Hepatocyte (in vitro differentiated cells): Measurements from ENCODE around the gene CTAGE8. TPM values are rescaled to one million over a fixed set of nuclear protein-coding genes. Genes with fewer than 3 reads are reported as not detected.
"Not testable (repeated sequence)": the region's sequence is repeated elsewhere in the genome, so short reads cannot be mapped to it uniquely, and the experiment has no call there.

Source experiments
- DNase-seq: peaks from one replicate; pipeline ENCODE4 v3.0.0-alpha.2; 2016; ENCODE audit warnings: low spot score
- H2AFZ ChIP-seq: fragments of 200-600 bp; sonication (generic); 2 replicates; pipeline ENCODE4 v1.6.0; 2016; ENCODE audit warnings: antibody characterized with exemption, mild to moderate bottlenecking
- H3K27ac ChIP-seq: fragments of 200-600 bp; sonication (generic); 2 replicates; pipeline ENCODE4 v1.5.1; 2016; ENCODE audit warnings: mild to moderate bottlenecking
- H3K27me3 ChIP-seq: fragments of 200-600 bp; sonication (generic); 2 replicates; pipeline ENCODE4 v1.6.1; 2016
- H3K36me3 ChIP-seq: fragments of 200-600 bp; sonication (generic); replicated peaks from 2 replicates; pipeline ENCODE4 v1.5.1; 2016; ENCODE audit warnings: low read depth; ENCODE audit not compliant: insufficient read depth
- H3K4me1 ChIP-seq: fragments of 200-600 bp; sonication (generic); 2 replicates; pipeline ENCODE4 v1.5.1; 2016; ENCODE audit warnings: mild to moderate bottlenecking, moderate library complexity; ENCODE audit not compliant: insufficient read depth
- H3K4me2 ChIP-seq: fragments of 200-600 bp; sonication (generic); 2 replicates; pipeline ENCODE4 v1.6.0; 2016
- H3K4me3 ChIP-seq: fragments of 200-600 bp; sonication (generic); 2 replicates; pipeline ENCODE4 v1.5.1; 2016; ENCODE audit warnings: mild to moderate bottlenecking
- H3K79me2 ChIP-seq: fragments of 200-600 bp; sonication (generic); 2 replicates; pipeline ENCODE4 v1.6.0; 2017; ENCODE audit warnings: mild to moderate bottlenecking
- H3K9me2 ChIP-seq: fragments of 200-600 bp; sonication (generic); replicated peaks from 2 replicates; pipeline ENCODE4 v1.6.0; 2017; ENCODE audit warnings: mild to moderate bottlenecking; ENCODE audit not compliant: insufficient read depth
- H3K9me3 ChIP-seq: fragments of 200-600 bp; sonication (generic); 2 replicates; pipeline ENCODE4 v1.5.1; 2016; ENCODE audit warnings: low read depth, mild to moderate bottlenecking
- H4K20me1 ChIP-seq: fragments of 200-600 bp; sonication (generic); 2 replicates; pipeline ENCODE4 v1.6.0; 2016; ENCODE audit warnings: mild to moderate bottlenecking; ENCODE audit not compliant: insufficient read depth, poor library complexity, severe bottlenecking
- WGBS: methylation state at CpG from one replicate; pipeline ENCODE4 v1.1.6; 2016; ENCODE audit warnings: low lambda C conversion rate; ENCODE audit errors: missing lambda C conversion rate; 5-methylcytosine and 5-hydroxymethylcytosine counted together
- polyA plus RNA-seq: library from polyadenylated mRNA; unstranded; fragments of >200 nt; fragmentation: Nextera tagmentation; extraction: Ambion mirVana; gene quantifications from 2 replicates; pipeline ENCODE4 v1.2.1, GENCODE V29; 2016
- total RNA-seq: library from RNA; depleted of rRNA; stranded (reverse); fragments of >200 nt; gene quantifications from 2 replicates; pipeline ENCODE4 v1.2.3, GENCODE V29; 2014

CTAGE8 gene
- total and polyA plus RNA-seq, 2 experiments from 2014 or later, result 2.8 to 5.2 TPM

- not testable (repeated sequence) for H2AFZ ChIP-seq, DNase-seq, H3K4me2 ChIP-seq, H3K27me3 ChIP-seq, H3K9me3 ChIP-seq, H3K9me2 ChIP-seq, H3K79me2 ChIP-seq, H3K36me3 ChIP-seq, H4K20me1 ChIP-seq, H3K4me3 ChIP-seq, H3K27ac ChIP-seq, H3K4me1 ChIP-seq
- no CpG with 5 or more reads among the region's 60 CpGs for WGBS
Measured at GRCh38 chr7:144293794-144294499, 24.9 kb upstream of the CTAGE8 start.

- 83% methylated on average over 4 of the region's 14 CpGs for WGBS
- not testable (repeated sequence) for H3K9me2 ChIP-seq
Measured at GRCh38 chr7:144292384-144293161, 23.5 kb upstream of the CTAGE8 start.

GRCh38 chr7:144291607-144292006, 22.5 kb upstream of the CTAGE8 start:
- H3K4me1 ChIP-seq, H3K9me3 ChIP-seq, H3K9me2 ChIP-seq, H3K27me3 ChIP-seq, H3K79me2 ChIP-seq, H2AFZ ChIP-seq, H3K4me2 ChIP-seq, H4K20me1 ChIP-seq, H3K27ac ChIP-seq, H3K36me3 ChIP-seq, H3K4me3 ChIP-seq: not testable (repeated sequence)
- 43% methylated on average over 2 of the region's 4 CpGs for WGBS
- DNase-seq, result peak; percentile 2

More at GRCh38 chr7:144292384-144293161, 23.5 kb upstream of the CTAGE8 start:
- not testable (repeated sequence) for H3K36me3 ChIP-seq, H3K4me1 ChIP-seq, H3K4me3 ChIP-seq, H3K79me2 ChIP-seq, H3K4me2 ChIP-seq, H2AFZ ChIP-seq, H3K27me3 ChIP-seq, DNase-seq, H3K9me3 ChIP-seq, H3K27ac ChIP-seq, H4K20me1 ChIP-seq

- not testable (repeated sequence) for H3K9me3 ChIP-seq, H3K27me3 ChIP-seq, H3K27ac ChIP-seq, H3K36me3 ChIP-seq, H3K4me1 ChIP-seq, DNase-seq, H4K20me1 ChIP-seq, H3K79me2 ChIP-seq, H3K4me3 ChIP-seq, H3K4me2 ChIP-seq, H2AFZ ChIP-seq, H3K9me2 ChIP-seq
- WGBS, result no CpG with 5 or more reads among the region's 3 CpGs
Measured at GRCh38 chr7:144287171-144287784, 18.2 kb upstream of the CTAGE8 start.

DNA sequence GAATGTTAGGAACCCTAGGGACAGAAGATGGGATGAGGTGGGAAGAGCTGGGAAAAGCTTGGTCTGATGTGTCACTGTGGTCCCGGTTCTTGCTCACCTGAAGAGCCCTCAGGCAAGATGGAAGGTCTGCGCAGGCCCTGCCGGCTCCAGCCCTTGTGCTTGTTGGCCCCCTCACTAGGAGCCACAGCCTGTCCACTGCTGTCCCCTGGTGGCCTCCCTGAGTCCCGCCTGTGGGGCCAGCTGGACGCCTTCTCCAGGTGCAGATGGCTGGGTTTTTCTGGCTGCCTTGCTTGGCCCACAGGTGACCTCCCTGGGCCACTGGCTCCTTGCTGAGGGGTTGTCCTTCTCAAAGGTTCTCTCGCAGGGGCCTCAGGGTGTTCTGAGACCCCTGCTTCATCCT, 14.6 kb upstream of the CTAGE8 start:
- DNase-seq, H2AFZ ChIP-seq, H3K36me3 ChIP-seq, H3K9me2 ChIP-seq, H3K79me2 ChIP-seq, H3K4me3 ChIP-seq, H4K20me1 ChIP-seq, H3K9me3 ChIP-seq, H3K4me2 ChIP-seq, H3K27ac ChIP-seq, H3K27me3 ChIP-seq, H3K4me1 ChIP-seq: not testable (repeated sequence)
- WGBS, result no CpG with 5 or more reads among the region's 6 CpGs

- not testable (repeated sequence) for H3K4me3 ChIP-seq, H3K4me2 ChIP-seq, H4K20me1 ChIP-seq, H3K27ac ChIP-seq, H3K4me1 ChIP-seq, DNase-seq, H2AFZ ChIP-seq, H3K9me3 ChIP-seq, H3K36me3 ChIP-seq, H3K79me2 ChIP-seq, H3K9me2 ChIP-seq, H3K27me3 ChIP-seq
- 96% methylated on average over 4 of the region's 4 CpGs for whole genome bisulfite sequencing
Measured at GRCh38 chr7:144282490-144282889, 13.4 kb upstream of the CTAGE8 start.

- not testable (repeated sequence) for H3K9me3 ChIP-seq, H3K36me3 ChIP-seq, H3K9me2 ChIP-seq, H3K27me3 ChIP-seq, H3K4me2 ChIP-seq, H3K79me2 ChIP-seq, H3K4me3 ChIP-seq, H2AFZ ChIP-seq, H3K27ac ChIP-seq, H3K4me1 ChIP-seq, DNase-seq, H4K20me1 ChIP-seq
- WGBS, result no CpG with 5 or more reads among the region's 8 CpGs
Measured at GRCh38 chr7:144281981-144282380, 12.9 kb upstream of the CTAGE8 start.

GRCh38 chr7:144280010-144280409, 10.9 kb upstream of the CTAGE8 start:
- 85% methylated on average over 4 of the region's 6 CpGs for WGBS
- H3K9me3 ChIP-seq, H3K36me3 ChIP-seq, H4K20me1 ChIP-seq, H3K9me2 ChIP-seq, H3K4me1 ChIP-seq, H3K79me2 ChIP-seq, H3K4me3 ChIP-seq, DNase-seq, H3K4me2 ChIP-seq, H2AFZ ChIP-seq, H3K27me3 ChIP-seq, H3K27ac ChIP-seq: not testable (repeated sequence)

- not testable (repeated sequence) for DNase-seq, H3K9me3 ChIP-seq, H3K27me3 ChIP-seq, H3K4me3 ChIP-seq, H3K4me1 ChIP-seq, H4K20me1 ChIP-seq, H3K36me3 ChIP-seq, H2AFZ ChIP-seq, H3K4me2 ChIP-seq, H3K79me2 ChIP-seq, H3K27ac ChIP-seq, H3K9me2 ChIP-seq
- WGBS, result 92% methylated on average over 5 of the region's 6 CpGs
Measured at GRCh38 chr7:144275281-144275680, 6.2 kb upstream of the CTAGE8 start.
